Hematopoietic multipotent progenitor cell treated with erythropoietin and hydrocortisone succinate and interleukin-3 and kit ligand, for 17 days (in vitro differentiated cells): Measurements from ENCODE around the gene ABCA13.
"Not testable (repeated sequence)": the region's sequence is repeated elsewhere in the genome, so short reads cannot be mapped to it uniquely, and the experiment has no call there.

ENCODE experiments used
- DNase-seq: peaks from one replicate; pipeline ENCODE4 v3.0.0-alpha.2; 2015; ENCODE audit warnings: low spot score

Gene ABCA13

GRCh38 chr7:48176356-48176893 lies 5.2 kb downstream of the ABCA13 start:
- DNase-seq: no peak

GRCh38 chr7:48177271-48177670 lies 6.0 kb downstream of the ABCA13 start:
- no peak for DNase-seq

GRCh38 chr7:48179496-48180030 lies 8.3 kb downstream of the ABCA13 start:
- DNase-seq: no peak

DNA sequence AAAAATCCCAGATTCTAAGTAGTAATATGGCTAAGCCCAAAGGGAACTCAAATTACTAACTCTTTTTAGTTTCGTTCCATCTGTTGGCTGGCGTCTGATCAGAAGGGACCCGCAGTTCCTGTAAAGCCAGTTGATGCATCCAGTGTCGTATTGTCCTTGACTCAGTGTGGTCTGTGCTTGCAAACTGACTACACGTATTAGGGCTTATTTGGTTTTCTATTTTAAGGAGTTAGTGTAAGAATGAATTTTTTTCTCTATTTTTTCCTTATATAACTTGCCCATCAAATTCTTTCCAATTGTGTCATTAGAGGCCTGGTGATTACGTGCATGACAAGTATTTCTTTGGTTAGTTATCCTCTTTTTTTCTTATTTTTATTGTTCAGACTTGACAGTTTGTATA lies 9.7 kb downstream of the ABCA13 start:
- no peak for DNase-seq

- DNase-seq: no peak
Measured at GRCh38 chr7:48182718-48183369, 11.6 kb downstream of the ABCA13 start.

- DNase-seq: no peak
Measured at GRCh38 chr7:48183370-48183743, 12.1 kb downstream of the ABCA13 start.

- no peak for DNase-seq
Measured at GRCh38 chr7:48183965-48184364, 12.7 kb downstream of the ABCA13 start.

DNA sequence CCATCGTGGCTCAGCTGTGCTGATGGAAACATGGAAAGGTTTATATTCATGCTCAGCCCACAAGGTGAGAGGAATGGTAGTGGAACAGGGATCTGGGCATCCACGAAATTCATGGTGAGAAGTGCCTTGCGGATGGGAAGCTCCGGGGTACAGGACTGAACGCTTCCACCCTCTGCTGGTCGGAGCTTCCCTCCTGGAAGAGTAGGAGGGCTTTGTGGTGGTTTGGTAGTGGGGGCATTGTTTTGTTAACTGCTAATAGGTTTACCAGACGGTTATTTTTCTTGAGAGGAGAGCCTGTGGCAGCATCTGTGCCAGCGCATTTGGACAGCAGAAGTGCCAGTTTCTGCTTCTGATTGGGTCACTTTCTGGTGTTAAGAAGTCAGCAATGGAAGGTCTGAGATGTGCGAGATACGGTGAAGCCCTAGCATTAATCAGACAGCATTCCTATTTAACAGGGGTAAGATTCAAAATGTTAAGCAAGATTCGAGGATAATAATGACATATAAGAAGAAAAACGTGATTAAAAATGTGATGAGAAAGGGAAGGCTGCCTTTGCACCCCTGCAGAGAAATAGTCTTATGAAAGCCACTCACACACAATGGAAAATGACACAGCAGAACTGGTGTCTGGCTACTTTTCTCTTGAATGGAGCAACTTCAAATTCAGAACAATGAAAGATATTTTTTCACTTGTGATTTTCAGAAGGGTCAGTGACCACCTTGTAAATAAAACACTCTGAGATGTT lies 17.7 kb downstream of the ABCA13 start:
- no peak for DNase-seq

- no peak for DNase-seq
Measured at GRCh38 chr7:48192996-48193395, 21.7 kb downstream of the ABCA13 start.

GRCh38 chr7:48193421-48193820 lies 22.2 kb downstream of the ABCA13 start:
- no peak for DNase-seq

GRCh38 chr7:48200946-48201589 lies 29.8 kb downstream of the ABCA13 start:
- not testable (repeated sequence) for DNase-seq

GRCh38 chr7:48202916-48203315 lies 31.7 kb downstream of the ABCA13 start:
- DNase-seq: not testable (repeated sequence)

GRCh38 chr7:48207155-48207675 lies 36.0 kb downstream of the ABCA13 start:
- DNase-seq: no peak

- DNase-seq: no peak
Measured at GRCh38 chr7:48209004-48209600, 37.8 kb downstream of the ABCA13 start.

- DNase-seq: no peak
Measured at GRCh38 chr7:48213226-48213625, 42.0 kb downstream of the ABCA13 start.

DNA sequence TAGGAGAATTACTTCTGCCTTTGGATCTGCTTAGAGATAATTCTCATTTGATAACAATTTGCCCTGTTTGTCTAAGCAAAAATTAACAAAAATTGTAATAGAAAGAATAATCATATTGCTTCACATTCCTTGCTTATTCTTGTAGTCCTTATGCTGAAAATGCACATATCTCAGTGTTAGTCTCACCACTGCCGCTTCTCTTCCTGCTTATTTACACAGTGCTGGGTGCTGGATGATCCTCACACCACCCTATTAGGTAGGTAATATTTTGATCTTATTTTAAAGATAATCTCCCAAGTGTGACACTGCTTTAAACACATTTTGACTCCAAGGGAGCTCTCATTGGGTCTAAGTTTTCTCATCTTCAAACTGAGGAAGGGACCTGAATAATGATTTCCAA lies 46.0 kb downstream of the ABCA13 start:
- no peak for DNase-seq

- no peak for DNase-seq
Measured at GRCh38 chr7:48217753-48218152, 46.5 kb downstream of the ABCA13 start.

- no peak for DNase-seq
Measured at GRCh38 chr7:48224042-48224441, 52.8 kb downstream of the ABCA13 start.

DNA sequence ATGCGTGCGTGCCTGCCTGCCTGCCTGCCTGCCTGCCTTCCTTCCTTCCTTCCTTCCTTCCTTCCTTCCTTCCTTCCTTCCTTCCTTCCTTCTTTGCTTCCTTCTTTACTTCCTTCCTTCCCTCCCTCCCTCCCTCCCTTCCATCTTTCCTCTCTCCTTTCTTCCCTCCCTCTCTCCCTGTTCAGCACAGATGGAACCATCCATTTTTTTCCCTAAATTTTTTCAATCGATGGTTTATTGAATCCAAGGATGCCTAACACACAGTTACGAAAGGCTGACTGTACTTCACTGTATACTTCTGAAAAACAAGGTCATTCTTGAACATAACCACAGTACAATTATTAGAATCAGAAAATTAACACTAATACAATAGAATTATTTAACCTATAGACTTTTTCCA lies 53.8 kb downstream of the ABCA13 start:
- no peak for DNase-seq

GRCh38 chr7:48237354-48237753 lies 66.1 kb downstream of the ABCA13 start:
- DNase-seq: no peak

DNA sequence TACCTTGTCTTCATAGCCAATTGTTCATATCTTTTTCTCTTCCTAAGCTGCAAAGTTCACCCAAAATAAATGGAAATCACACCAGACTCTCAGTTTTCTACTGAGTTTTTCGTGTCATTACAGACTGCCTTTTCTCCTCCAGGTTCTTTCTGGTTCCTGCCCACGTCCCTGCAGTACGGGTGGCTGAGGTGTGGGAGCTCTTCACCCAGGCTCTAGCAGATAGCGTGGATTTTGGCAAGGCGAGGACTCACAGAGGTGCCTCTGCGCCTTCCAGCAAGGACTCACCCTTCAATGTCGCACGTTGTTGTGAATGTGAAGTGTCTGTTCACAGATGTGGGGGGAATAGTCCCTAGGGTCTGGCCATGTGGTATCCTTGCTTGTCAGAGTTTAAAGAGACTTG lies 71.6 kb downstream of the ABCA13 start:
- DNase-seq: no peak

DNA sequence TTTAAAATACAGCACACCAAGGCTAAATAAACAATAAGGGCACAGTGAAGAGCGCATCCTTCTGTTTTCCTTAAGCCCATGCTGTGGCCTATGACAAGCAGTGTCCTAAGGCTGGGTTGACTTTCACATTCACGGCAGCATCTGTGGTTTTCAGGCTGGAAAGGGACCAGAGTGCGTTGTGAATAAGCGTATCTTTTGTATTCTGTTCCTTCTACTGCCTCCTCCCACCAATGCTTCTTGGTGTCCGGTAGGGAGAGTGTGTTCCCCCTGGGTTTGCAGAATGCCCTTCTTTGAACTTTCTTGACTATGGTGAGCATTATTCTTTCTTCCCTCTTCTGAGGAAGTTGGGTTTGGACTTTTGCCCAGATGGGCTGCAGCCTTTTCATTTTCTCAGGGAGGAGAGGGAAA lies 73.6 kb downstream of the ABCA13 start:
- DNase-seq: no peak
